IMR-90 (cell line): ENCODE results near the gene SERPINA5. TPM values are rescaled to one million over a fixed set of nuclear protein-coding genes. Genes with fewer than 3 reads are reported as not detected.

ENCODE experiments used
- ATAC-seq: fragments of 200-7000 bp; cut with Tn5 transposase; 2 replicates; pipeline ENCODE4 v1.9.1; 2020; ENCODE audit warnings: low read depth, mild to moderate bottlenecking, moderate library complexity
- BruUV-seq: library from RNA; stranded (reverse); fragments of 400-500 nt; replicated peaks from 2 replicates; lab custom pipeline; 2021; lab: Mats Ljungman, UMichigan
- CTCF ChIA-PET: fragments of 300-600 bp; formaldehyde crosslinking; extraction: SDS; loops from one replicate; lab custom pipeline; 2021; ENCODE audit warnings: antibody characterized with exemption; lab: Yijun Ruan, JAX
- POLR2A ChIA-PET: fragments of 300-600 bp; sonication (Branson Sonifier 250); formaldehyde crosslinking; loops from one replicate; lab custom pipeline; 2022; ENCODE audit warnings: antibody characterized with exemption; ENCODE audit not compliant: unreplicated experiment; lab: Charles Lee
- DNase-seq: peaks from one replicate; pipeline ENCODE4 v3.0.0; 2013
- H2AFZ ChIP-seq: replicated peaks from 2 replicates; pipeline ENCODE3; 2013; ENCODE audit warnings: low read length, mild to moderate bottlenecking; ENCODE audit not compliant: poor library complexity
- H2AK5ac ChIP-seq: 2 replicates; pipeline ENCODE4 v1.6.1; 2013; ENCODE audit warnings: low read depth, low read length, inconsistent platforms
- H2AK9ac ChIP-seq: replicated peaks from 2 replicates; pipeline ENCODE3; 2013; ENCODE audit warnings: mild to moderate bottlenecking, low read depth, low read length, moderate library complexity; ENCODE audit not compliant: poor library complexity
- H2BK120ac ChIP-seq: 2 replicates; pipeline ENCODE4 v1.6.1; 2013; ENCODE audit warnings: low read depth, low read length, inconsistent platforms
- H2BK15ac ChIP-seq: 3 replicates; pipeline ENCODE4 v1.6.1; 2013; ENCODE audit warnings: low read depth, low read length, inconsistent platforms
- H2BK20ac ChIP-seq: 2 replicates; pipeline ENCODE4 v1.6.1; 2013; ENCODE audit warnings: low read depth, mild to moderate bottlenecking, inconsistent platforms, low read length, moderate library complexity
- H2BK5ac ChIP-seq: 2 replicates; pipeline ENCODE4 v1.6.1; 2013; ENCODE audit warnings: mild to moderate bottlenecking, low read depth, low read length, inconsistent platforms; ENCODE audit not compliant: poor library complexity, severe bottlenecking
- H3K14ac ChIP-seq: replicated peaks from 2 replicates; pipeline ENCODE4 v1.6.1; 2013; ENCODE audit warnings: low read depth, low read length, inconsistent platforms
- H3K18ac ChIP-seq: 2 replicates; pipeline ENCODE4 v1.6.1; 2013; ENCODE audit warnings: low read depth, low read length, control low read depth
- H3K23ac ChIP-seq: 2 replicates; pipeline ENCODE4 v1.6.1; 2013; ENCODE audit warnings: low read depth, low read length, inconsistent platforms
- H3K27ac ChIP-seq: 2 replicates; pipeline ENCODE4 v1.5.1; 2013; ENCODE audit warnings: mild to moderate bottlenecking, control low read depth, low read length; ENCODE audit not compliant: insufficient read depth
- H3K27me3 ChIP-seq: 2 replicates; pipeline ENCODE4 v1.6.1; 2013; ENCODE audit warnings: low read length; ENCODE audit not compliant: control insufficient read depth, insufficient read depth
- H3K36me3 ChIP-seq: 2 replicates; pipeline ENCODE4 v1.6.1; 2013; ENCODE audit warnings: low read length, mixed read lengths; ENCODE audit not compliant: control insufficient read depth, insufficient read depth
- H3K4ac ChIP-seq: 2 replicates; pipeline ENCODE4 v1.6.1; 2013; ENCODE audit warnings: low read depth, low read length, inconsistent platforms
- H3K4me1 ChIP-seq: 2 replicates; pipeline ENCODE4 v1.6.1; 2013; ENCODE audit warnings: low read length, mixed read lengths; ENCODE audit not compliant: control insufficient read depth, insufficient read depth
- H3K4me2 ChIP-seq: 2 replicates; pipeline ENCODE4 v1.6.1; 2013; ENCODE audit warnings: low read depth, mild to moderate bottlenecking, control low read depth, low read length, moderate library complexity
- H3K4me3 ChIP-seq: 2 replicates; pipeline ENCODE4 v1.5.1; 2013; ENCODE audit warnings: low read depth, mild to moderate bottlenecking, control low read depth, low read length, moderate library complexity; ENCODE audit not compliant: insufficient read depth
- H3K56ac ChIP-seq: 2 replicates; pipeline ENCODE4 v1.6.1; 2013; ENCODE audit warnings: low read length, inconsistent platforms; ENCODE audit not compliant: insufficient read depth; ENCODE audit errors: extremely low read depth
- H3K79me1 ChIP-seq, 2 experiments: 2 replicates each; pipeline ENCODE4 v1.6.1; 2013; ENCODE audit warnings: low read length in 2 of 2, inconsistent platforms in 1 of 2, low read depth in 1 of 2
- H3K9ac ChIP-seq: 2 replicates; pipeline ENCODE4 v1.6.1; 2013; ENCODE audit warnings: low read depth, low read length, control low read depth
- H3K9me1 ChIP-seq: 2 replicates; pipeline ENCODE4 v1.6.1; 2013; ENCODE audit warnings: low read length, inconsistent platforms; ENCODE audit not compliant: insufficient read depth
- H3K9me3 ChIP-seq: 2 replicates; pipeline ENCODE4 v1.6.1; 2013; ENCODE audit warnings: low read length; ENCODE audit not compliant: control insufficient read depth, insufficient read depth
- H4K20me1 ChIP-seq: 2 replicates; pipeline ENCODE4 v1.6.1; 2013; ENCODE audit warnings: low read length, inconsistent platforms; ENCODE audit not compliant: insufficient read depth
- H4K5ac ChIP-seq: 2 replicates; pipeline ENCODE4 v1.6.1; 2013; ENCODE audit warnings: mild to moderate bottlenecking, low read depth, low read length, control low read depth
- H4K8ac ChIP-seq, 2 experiments: 2 replicates each; pipeline ENCODE4 v1.6.1; 2013; ENCODE audit warnings: low read depth in 2 of 2, low read length in 2 of 2, control low read depth in 1 of 2, inconsistent platforms in 1 of 2
- H4K91ac ChIP-seq: 2 replicates; pipeline ENCODE4 v1.6.1; 2013; ENCODE audit warnings: low read depth, low read length, inconsistent platforms; ENCODE audit not compliant: insufficient read depth
- BHLHE40 ChIP-seq: fragments of 150-350 bp; IDR thresholded peaks from 2 replicates; pipeline ENCODE4 v1.6.1; 2016; ENCODE audit warnings: mild to moderate bottlenecking, low read depth, low read length
- CEBPB ChIP-seq: IDR thresholded peaks from 2 replicates; pipeline ENCODE4 v1.6.1; 2012; ENCODE audit warnings: low read depth, low read length, improper control_type of control experiment
- CHD1 ChIP-seq: IDR thresholded peaks from 2 replicates; pipeline ENCODE4 v1.6.1; 2012; ENCODE audit warnings: low read depth, low read length, improper control_type of control experiment
- CTCF ChIP-seq: conservative IDR thresholded peaks from 2 replicates; pipeline ENCODE4 v1.5.1; 2012; ENCODE audit warnings: mild to moderate bottlenecking, low read depth, low read length, improper control_type of control experiment
- FOS ChIP-seq: fragments of 150-350 bp; IDR thresholded peaks from 2 replicates; pipeline ENCODE4 v1.6.1; 2016; ENCODE audit warnings: low read depth, low read length
- MAFK ChIP-seq: IDR thresholded peaks from 2 replicates; pipeline ENCODE4 v1.6.1; 2012; ENCODE audit warnings: low read depth, low read length, improper control_type of control experiment
- MAZ ChIP-seq: IDR thresholded peaks from 2 replicates; pipeline ENCODE4 v1.6.1; 2012; ENCODE audit warnings: low read depth, mild to moderate bottlenecking, low read length, improper control_type of control experiment, moderate library complexity, borderline replicate concordance
- NFE2L2 ChIP-seq: fragments of 150-350 bp; IDR thresholded peaks from 2 replicates; pipeline ENCODE4 v1.6.1; 2016; ENCODE audit warnings: low read depth, mild to moderate bottlenecking, low read length
- POLR2A ChIP-seq: IDR thresholded peaks from 2 replicates; pipeline ENCODE4 v1.6.1; 2012; ENCODE audit warnings: mild to moderate bottlenecking, low read depth, low read length
- RAD21 ChIP-seq: IDR thresholded peaks from 2 replicates; pipeline ENCODE4 v1.6.1; 2012; ENCODE audit warnings: low read length, improper control_type of control experiment
- RCOR1 ChIP-seq: IDR thresholded peaks from 2 replicates; pipeline ENCODE4 v1.6.1; 2012; ENCODE audit warnings: mild to moderate bottlenecking, low read length, improper control_type of control experiment; ENCODE audit not compliant: insufficient replicate concordance
- RFX5 ChIP-seq: IDR thresholded peaks from 2 replicates; pipeline ENCODE4 v1.8.0; 2012; ENCODE audit warnings: low read depth, mild to moderate bottlenecking, low read length, moderate library complexity
- SMC3 ChIP-seq: fragments of 150-350 bp; IDR thresholded peaks from 2 replicates; pipeline ENCODE4 v1.6.1; 2016; ENCODE audit warnings: low read depth, mild to moderate bottlenecking, antibody characterized with exemption, low read length, moderate library complexity
- USF2 ChIP-seq: fragments of 150-350 bp; IDR thresholded peaks from 2 replicates; pipeline ENCODE4 v1.6.1; 2017; ENCODE audit warnings: mild to moderate bottlenecking, antibody characterized with exemption, low read length, low read depth
- WGBS, 2 experiments: methylation state at CpG; one replicate each; pipeline versions ENCODE4 v1.1.5 to v1.1.7; 2013; ENCODE audit warnings: missing lambda C conversion rate in 2 of 2; ENCODE audit not compliant: insufficient read length in 1 of 2; ENCODE audit errors: extremely low coverage in 2 of 2; 5-methylcytosine and 5-hydroxymethylcytosine counted together
- dilution Hi-C: fragments of 300-500 bp; cut with HindIII; formaldehyde crosslinking; loops from one replicate; pipeline ENCODE4 v1.14.3; 2018; ENCODE audit warnings: low sequenced_read_pairs; ENCODE audit not compliant: unreplicated experiment
- in situ Hi-C: fragments of 300-500 bp; cut with MboI; formaldehyde crosslinking; loops from 3 replicates; pipeline ENCODE4 v1.14.3; 2019; ENCODE audit warnings: low sequenced_read_pairs, inconsistent platforms, mixed read lengths
- intact Hi-C: fragments of 100-400 bp; cut with micrococcal nuclease; formaldehyde crosslinking; loops from 2 replicates; pipeline ENCODE4 v1.10.0; 2022
- polyA plus RNA-seq, 3 experiments: library from polyadenylated mRNA; depleted of rRNA; stranded (reverse); fragments of >200 nt; gene quantifications; 2 replicates each; pipeline ENCODE4 v1.2.3, GENCODE V29; 2012; ENCODE audit warnings: low replicate concordance in 1 of 3
- total RNA-seq: library from RNA; depleted of rRNA; stranded (reverse); fragments of >200 nt; gene quantifications from 2 replicates; pipeline ENCODE4 v1.2.3, GENCODE V29; 2012
- TF ChIP-seq, protein P1 (sequence below): fragments of 150-350 bp; IDR thresholded peaks from 2 replicates; pipeline ENCODE4 v1.6.1; 2016; ENCODE audit warnings: low read depth, mild to moderate bottlenecking, low read length, moderate library complexity, borderline replicate concordance

SERPINA5 gene
- total and polyA plus RNA-seq, 2 of the 4 experiments (the other 2 are of a cell fraction) = not detected

GRCh38 chr14:94614802-94615201 is 33.6 kb downstream of the SERPINA5 start:
- Histone ChIP-seq H2BK20ac (no peak overlapping the region), H3K9ac (no peak overlapping the region), H3K23ac (no peak overlapping the region), H3K4ac (no peak overlapping the region), H2BK15ac (no peak overlapping the region), H4K20me1 (no peaks in the 10 kb centered on the region), H3K4me3 (no peak overlapping the region), H3K18ac (no peak overlapping the region), H3K79me1 (no peaks in the 10 kb centered on the region), H3K14ac (no peak overlapping the region), H3K27me3 (no peaks in the 10 kb centered on the region), H4K5ac (no peak overlapping the region), H4K91ac (no peak overlapping the region), H2BK5ac (no peak overlapping the region), H3K4me2 (no peak overlapping the region), H4K8ac (no peak overlapping the region), H3K36me3 (no peaks in the 10 kb centered on the region), H3K9me1 (no peaks in the 10 kb centered on the region), H2AK5ac (no peak overlapping the region), H2AK9ac (no peak overlapping the region), H3K9me3 (peaks cover 25% of the 10 kb centered on the region), H2BK120ac (no peak overlapping the region), H3K27ac (no peak overlapping the region), H3K4me1 (peaks cover 10% of the 10 kb centered on the region), H2AFZ (no peak overlapping the region), H3K56ac (no peak overlapping the region)
- POLR2A ChIA-PET = no interaction called here
- in situ Hi-C loops (no loop called here), intact Hi-C loops (no loop called here), dilution Hi-C loops (no loop called here)
- BruUV-seq = no TSS peak
- ATAC-seq (no peak), DNase-seq (no peak)
- CTCF ChIA-PET = no interaction called here
- TF ChIP-seq RFX5 (no peak), BHLHE40 (no peak), FOS (no peak), MAZ (no peak), NFE2L2 (no peak), USF2 (no peak), CHD1 (no peak), RCOR1 (no peak), SMC3 (no peak), CTCF (no peak), MAFK (no peak), POLR2A (no peak), CEBPB (no peak), RAD21 (no peak)
- TF ChIP-seq, protein P1, sequence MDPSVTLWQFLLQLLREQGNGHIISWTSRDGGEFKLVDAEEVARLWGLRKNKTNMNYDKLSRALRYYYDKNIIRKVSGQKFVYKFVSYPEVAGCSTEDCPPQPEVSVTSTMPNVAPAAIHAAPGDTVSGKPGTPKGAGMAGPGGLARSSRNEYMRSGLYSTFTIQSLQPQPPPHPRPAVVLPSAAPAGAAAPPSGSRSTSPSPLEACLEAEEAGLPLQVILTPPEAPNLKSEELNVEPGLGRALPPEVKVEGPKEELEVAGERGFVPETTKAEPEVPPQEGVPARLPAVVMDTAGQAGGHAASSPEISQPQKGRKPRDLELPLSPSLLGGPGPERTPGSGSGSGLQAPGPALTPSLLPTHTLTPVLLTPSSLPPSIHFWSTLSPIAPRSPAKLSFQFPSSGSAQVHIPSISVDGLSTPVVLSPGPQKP = no peak
- WGBS, 2 experiments = 93% methylated on average over 6 of the region's 7 CpGs; no CpG with 5 or more reads in 1 of the 2 experiments
